Measurements from ENCODE around the gene HEXB. TPM values are rescaled to one million over a fixed set of nuclear protein-coding genes. Genes with fewer than 3 reads are reported as not detected.
A peak's percentile ranks its signal among the peaks of the same experiment; 100 is the strongest.

Gene HEXB
- total and polyA plus RNA-seq, 2 of the 4 experiments (the other 2 are of a cell fraction): 76.7 to 126 TPM

DNA sequence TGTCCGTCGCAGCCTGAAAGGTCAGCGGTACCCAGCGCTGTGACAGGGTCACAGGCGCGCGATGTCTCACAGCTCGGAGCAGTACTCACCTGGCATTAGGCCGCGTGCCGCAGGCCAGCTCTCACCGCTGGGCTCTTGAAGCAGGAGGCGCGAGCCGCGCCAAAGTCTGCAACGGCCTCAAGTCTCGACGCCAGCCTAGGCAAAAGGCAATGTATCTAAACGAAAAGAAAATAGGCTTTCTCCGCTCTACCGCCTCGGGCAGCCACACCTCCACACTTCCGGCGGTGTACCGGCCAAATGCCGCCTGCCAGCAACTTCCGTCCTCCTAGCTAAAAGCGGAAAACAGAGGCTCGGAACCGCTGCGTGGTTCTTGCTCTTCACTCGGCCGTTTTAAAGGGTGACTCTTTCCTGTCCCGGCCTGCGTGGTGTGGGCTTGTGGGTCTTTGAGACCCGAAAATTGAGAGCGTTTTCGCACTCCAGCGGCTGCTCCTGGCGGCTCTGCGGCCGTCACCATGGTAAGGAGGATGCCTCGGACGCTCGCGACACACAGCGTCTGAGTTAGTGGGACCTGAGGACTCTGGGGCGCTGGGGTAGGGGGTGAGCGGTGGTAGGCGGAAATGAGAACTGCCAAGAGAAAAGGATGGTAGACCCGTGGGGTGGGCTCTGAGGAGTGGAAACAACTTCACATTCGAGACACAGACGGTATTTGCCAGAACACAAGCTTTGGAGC, 82.0 kb downstream of the HEXB start, which contains the start of the genes GFM2 and NSA2:
Gene GFM2, minus strand, starts transcription at position 269 of the 730 bp plus-strand sequence. CDS start 3,375 bp downstream, outside the sequence.
Gene NSA2, plus strand, starts transcription at position 401 of the 730 bp plus-strand sequence. Its CDS starts 112 bp downstream, at position 513.
- intact Hi-C loops (cut with micrococcal nuclease) (loop anchor here (1.0 to 2.0 kb wide), 3 partner anchors 152 to 498 kb away; no protein-coding TSS in a partner anchor), in situ Hi-C loops (cut with MboI; ENCODE audit: low sequenced_read_pairs) (loop anchor here (25.0 kb wide), 1 partner anchor 595 kb away; no protein-coding TSS in a partner anchor)
- POLR2A ChIA-PET (ENCODE audit: unreplicated experiment): interaction anchor here (0.6 kb wide), 1 partner anchor 188 kb away, joined by 3 read pairs; no protein-coding TSS in a partner anchor

More for the DNA sequence above, 82.0 kb downstream of the HEXB start, which contains the start of the genes GFM2 and NSA2:
- Histone ChIP-seq H2BK20ac (ENCODE audit: low read depth, low read length) (no peak within 1 kb of the TSS; the same call in 1 of the 2 replicates), H3K9me3 (ENCODE audit: control insufficient read depth, insufficient read depth, low read length) (no peaks in the 10 kb centered on the region), H2AFZ (replicated peaks; ENCODE audit: low read length, poor library complexity) (peak within 1 kb of the TSS; percentile 99), H3K27ac (ENCODE audit: insufficient read depth, low read length) (peak within 1 kb of the TSS; percentile 88), H3K14ac (replicated peaks; ENCODE audit: low read depth, low read length) (peak within 1 kb of the TSS; percentile 65), H4K91ac (ENCODE audit: insufficient read depth, low read depth, low read length) (peak within 1 kb of the TSS; percentile 71), H2AK5ac (ENCODE audit: low read depth, low read length) (peak within 1 kb of the TSS; percentile 23), H4K8ac (ENCODE audit: low read depth in 2 of 2, low read length in 2 of 2) (peak within 1 kb of the TSS; percentile 63 to 93), H3K79me1 (ENCODE audit: low read depth in 1 of 2, low read length in 2 of 2) (peaks cover 17 to 35% of the 10 kb centered on the region in 2 experiments; a peak in 3 of 4 replicates), H3K4ac (ENCODE audit: low read depth, low read length) (peak within 1 kb of the TSS; percentile 79), H3K18ac (ENCODE audit: low read depth, low read length) (no peak within 1 kb of the TSS), H3K9ac (ENCODE audit: low read depth, low read length) (peak within 1 kb of the TSS; percentile 81), H3K36me3 (ENCODE audit: control insufficient read depth, insufficient read depth, low read length) (peaks cover 4% of the 10 kb centered on the region; the same call in 1 of the 2 replicates), H3K56ac (ENCODE audit: extremely low read depth, insufficient read depth, low read length) (peak within 1 kb of the TSS; percentile 82), H2AK9ac (replicated peaks; ENCODE audit: low read depth, low read length, poor library complexity) (peak within 1 kb of the TSS; percentile 93), H3K4me1 (ENCODE audit: control insufficient read depth, insufficient read depth, low read length) (peaks cover 7% of the 10 kb centered on the region), H2BK15ac (ENCODE audit: low read depth, low read length) (no peak within 1 kb of the TSS), H3K9me1 (ENCODE audit: insufficient read depth, low read length) (no peaks in the 10 kb centered on the region), H3K23ac (ENCODE audit: low read depth, low read length) (peak within 1 kb of the TSS; percentile 84; the same call in 1 of the 2 replicates), H2BK5ac (ENCODE audit: low read depth, low read length, poor library complexity, severe bottlenecking) (peak within 1 kb of the TSS; percentile 83), H4K20me1 (ENCODE audit: insufficient read depth, low read length) (no peaks in the 10 kb centered on the region), H3K4me3 (ENCODE audit: insufficient read depth, low read depth, low read length) (peak within 1 kb of the TSS; percentile 82), H3K27me3 (ENCODE audit: control insufficient read depth, insufficient read depth, low read length) (no peaks in the 10 kb centered on the region), H3K4me2 (ENCODE audit: low read depth, low read length) (peak within 1 kb of the TSS; percentile 100), H2BK120ac (ENCODE audit: low read depth, low read length) (peak within 1 kb of the TSS; percentile 30; the same call in 1 of the 2 replicates), H4K5ac (ENCODE audit: low read depth, low read length) (peak within 1 kb of the TSS; percentile 74)
- peak; percentile 94 for DNase-seq
- peak; percentile 94 for ATAC-seq (ENCODE audit: low read depth)
- WGBS, 2 experiments (ENCODE audit: extremely low coverage in 2 of 2, insufficient read length in 1 of 2): 0% methylated on average over 5 of the region's 54 CpGs; no CpG with 5 or more reads in 1 of the 2 experiments
- CTCF ChIA-PET: interaction anchor here (1.7 kb wide), 1 partner anchor 17 kb away, joined by 5 read pairs; no protein-coding TSS in a partner anchor
- peak; percentile 83; the same call in 1 of the 2 replicates for TF ChIP-seq MAZ (IDR thresholded peaks at IDR 0.05; ENCODE audit: borderline replicate concordance, low read depth, low read length)
- TF ChIP-seq MAFK (IDR thresholded peaks at IDR 0.05; ENCODE audit: low read depth, low read length): no peak
- peak; percentile 61 for TF ChIP-seq POLR2A (IDR thresholded peaks at IDR 0.05; ENCODE audit: low read depth, low read length)
- no peak for TF ChIP-seq SMC3 (IDR thresholded peaks at IDR 0.05; ENCODE audit: low read depth, low read length)
- TF ChIP-seq, protein P1, sequence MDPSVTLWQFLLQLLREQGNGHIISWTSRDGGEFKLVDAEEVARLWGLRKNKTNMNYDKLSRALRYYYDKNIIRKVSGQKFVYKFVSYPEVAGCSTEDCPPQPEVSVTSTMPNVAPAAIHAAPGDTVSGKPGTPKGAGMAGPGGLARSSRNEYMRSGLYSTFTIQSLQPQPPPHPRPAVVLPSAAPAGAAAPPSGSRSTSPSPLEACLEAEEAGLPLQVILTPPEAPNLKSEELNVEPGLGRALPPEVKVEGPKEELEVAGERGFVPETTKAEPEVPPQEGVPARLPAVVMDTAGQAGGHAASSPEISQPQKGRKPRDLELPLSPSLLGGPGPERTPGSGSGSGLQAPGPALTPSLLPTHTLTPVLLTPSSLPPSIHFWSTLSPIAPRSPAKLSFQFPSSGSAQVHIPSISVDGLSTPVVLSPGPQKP (IDR thresholded peaks at IDR 0.05; ENCODE audit: borderline replicate concordance, low read depth, low read length): 0 out of 2 replicates have a peak, but pooled peaks have one; percentile 57
- TF ChIP-seq MXI1 (IDR thresholded peaks at IDR 0.05; ENCODE audit: borderline replicate concordance, low read depth, low read length): peak; percentile 69
- TF ChIP-seq RAD21 (IDR thresholded peaks at IDR 0.05; ENCODE audit: low read length): no peak
- no TSS peak for BruUV-seq (replicated peaks)
- dilution Hi-C loops (cut with HindIII; ENCODE audit: low sequenced_read_pairs, unreplicated experiment): no loop called here

Data from IMR-90 (cell line).